Left hindlimb (tissue), 1 donor: ENCODE results near the gene PLAAT4.
"Not testable (repeated sequence)": the region's sequence is repeated elsewhere in the genome, so short reads cannot be mapped to it uniquely, and the experiment has no call there.

Source experiments
- DNase-seq: peaks from one replicate; pipeline ENCODE4 v3.0.0-alpha.2; 2018

Gene PLAAT4

GRCh38 chr11:63573881-63574855, 37.6 kb downstream of the PLAAT4 start:
- DNase-seq, result peak; percentile 55

- DNase-seq, result no peak
These were observed 38.4 kb downstream of the PLAAT4 start for GRCh38 chr11:63574856-63575602.

GRCh38 chr11:63578882-63579281, 42.3 kb downstream of the PLAAT4 start:
- DNase-seq, result not testable (repeated sequence)

- not testable (repeated sequence) for DNase-seq
These were observed 44.6 kb downstream of the PLAAT4 start for GRCh38 chr11:63581224-63581623.

- no peak for DNase-seq
These were observed 46.7 kb downstream of the PLAAT4 start for GRCh38 chr11:63583357-63583677.

GRCh38 chr11:63586451-63587166, 50.0 kb downstream of the PLAAT4 start:
- no peak for DNase-seq

GRCh38 chr11:63589000-63589399, 52.4 kb downstream of the PLAAT4 start:
- no peak for DNase-seq

GRCh38 chr11:63590024-63590788, 53.6 kb downstream of the PLAAT4 start:
- DNase-seq, result no peak

GRCh38 chr11:63592975-63593395, 56.4 kb downstream of the PLAAT4 start:
- no peak for DNase-seq

- no peak for DNase-seq
These were observed 58.7 kb downstream of the PLAAT4 start for GRCh38 chr11:63595296-63595695.
